Activated CD8-positive, alpha-beta T cell treated with anti-CD3 and anti-CD28 coated beads, Interleukin-2, amount 10 ng/mL, durations not matched to agents 7 days and 5 days (primary cell): Measurements from ENCODE around the gene CDK6. TPM values are rescaled to one million over a fixed set of nuclear protein-coding genes. Genes with fewer than 3 reads are reported as not detected.

Experiments used
- ATAC-seq: fragments of 150-1000 bp; cut with Tn5 transposase; one replicate; pipeline ENCODE4 v1.10.0; 2021; ENCODE audit warnings: moderate library complexity
- CTCF ChIA-PET: fragments of 350-600 bp; sonication (Branson Sonifier 250); formaldehyde crosslinking; loops from one replicate; lab custom pipeline; 2021; ENCODE audit warnings: antibody characterized with exemption; lab: Charles Lee
- POLR2A ChIA-PET: fragments of 350-600 bp; sonication (Branson Sonifier 250); formaldehyde crosslinking; loops from one replicate; lab custom pipeline; 2021; ENCODE audit warnings: antibody characterized with exemption; lab: Charles Lee
- DNase-seq: peaks from one replicate; pipeline ENCODE4 v3.0.0-alpha.2; 2020
- H3K27ac Mint-ChIP-seq: one replicate; pipeline ENCODE4 v1.8.0; 2021; ENCODE audit warnings: mild to moderate bottlenecking, mixed read lengths
- H3K27me3 Mint-ChIP-seq: one replicate; pipeline ENCODE4 v1.8.0; 2021; ENCODE audit warnings: low read depth, mixed read lengths
- H3K36me3 Mint-ChIP-seq: one replicate; pipeline ENCODE4 v1.8.0; 2021; ENCODE audit warnings: low read depth, mixed read lengths
- H3K4me1 Mint-ChIP-seq: one replicate; pipeline ENCODE4 v1.8.0; 2021; ENCODE audit warnings: low read depth, mixed read lengths
- H3K4me3 Mint-ChIP-seq: one replicate; pipeline ENCODE4 v1.8.0; 2021; ENCODE audit warnings: mild to moderate bottlenecking, mixed read lengths
- H3K9me3 Mint-ChIP-seq: one replicate; pipeline ENCODE4 v1.8.0; 2022; ENCODE audit warnings: mixed read lengths; ENCODE audit not compliant: insufficient read depth
- total RNA-seq, 2 experiments: library from RNA; stranded (reverse); gene quantifications; one replicate each; pipeline ENCODE4 v1.2.3, GENCODE V29; 2021

Gene CDK6
- total RNA-seq, 2 experiments from 2014 or later = 159 to 160 TPM

GRCh38 chr7:92569137-92569536, 267.2 kb downstream of the CDK6 start:
- peaks cover under 1% of the 10 kb centered on the region for H3K4me1 Mint-ChIP-seq
- POLR2A ChIA-PET = interaction anchor here (2.1 kb wide), 1 partner anchor 40 kb away, joined by 7 read pairs; the partner anchor contains the start of gene RBM48
- no peaks in the 10 kb centered on the region for H3K9me3 Mint-ChIP-seq
- ATAC-seq = no peak
- H3K27me3 Mint-ChIP-seq = no peaks in the 10 kb centered on the region
- CTCF ChIA-PET = no interaction called here
- no peak overlapping the region for H3K27ac Mint-ChIP-seq
- H3K36me3 Mint-ChIP-seq = peaks cover 41% of the 10 kb centered on the region
- DNase-seq = no peak
- no peak overlapping the region for H3K4me3 Mint-ChIP-seq

GRCh38 chr7:92567460-92567859, 268.9 kb downstream of the CDK6 start:
- POLR2A ChIA-PET = interaction anchor here (0.6 to 2.1 kb wide), 3 partner anchors 23 to 39 kb away, joined by 3 to 7 read pairs (median 3); partner anchors contain the start of genes FAM133B and RBM48

GRCh38 chr7:92563345-92563744, 273.0 kb downstream of the CDK6 start:
- Mint-ChIP-seq H3K27ac (no peak overlapping the region), H3K36me3 (peaks cover 44% of the 10 kb centered on the region), H3K9me3 (no peaks in the 10 kb centered on the region), H3K4me3 (no peak overlapping the region), H3K4me1 (no peaks in the 10 kb centered on the region), H3K27me3 (no peaks in the 10 kb centered on the region)
- DNase-seq = no peak
- POLR2A ChIA-PET = interaction anchor here (0.7 kb wide), 1 partner anchor 35 kb away, joined by 3 read pairs; the partner anchor contains the start of genes PEX1 and RBM48
- CTCF ChIA-PET = interaction anchor here (0.6 to 1.7 kb wide), 4 partner anchors 14 to 462 kb away, joined by 3 to 8 read pairs (median 4); partner anchors contain the start of genes PEX1 and RBM48
- ATAC-seq = no peak

More at GRCh38 chr7:92567460-92567859, 268.9 kb downstream of the CDK6 start:
- H3K4me1 Mint-ChIP-seq = no peaks in the 10 kb centered on the region
- no peaks in the 10 kb centered on the region for H3K27me3 Mint-ChIP-seq
- no peak for DNase-seq
- H3K9me3 Mint-ChIP-seq = no peaks in the 10 kb centered on the region
- H3K4me3 Mint-ChIP-seq = no peak overlapping the region
- H3K27ac Mint-ChIP-seq = no peak overlapping the region
- H3K36me3 Mint-ChIP-seq = peaks cover 48% of the 10 kb centered on the region
- CTCF ChIA-PET = interaction anchor here (1.1 to 1.4 kb wide), 3 partner anchors 10 to 43 kb away, joined by 3 to 5 read pairs (median 4); partner anchors contain the start of gene RBM48
- no peak for ATAC-seq

GRCh38 chr7:92560602-92561001, 275.8 kb downstream of the CDK6 start:
- H3K4me1 Mint-ChIP-seq = no peaks in the 10 kb centered on the region
- ATAC-seq (no peak), DNase-seq (no peak)
- POLR2A ChIA-PET = no interaction called here
- CTCF ChIA-PET = interaction anchor here (0.7 kb wide), 1 partner anchor 16 kb away, joined by 3 read pairs; no protein-coding TSS in a partner anchor
- H3K27ac Mint-ChIP-seq = no peak overlapping the region
- H3K36me3 Mint-ChIP-seq = peaks cover 38% of the 10 kb centered on the region
- no peak overlapping the region for H3K4me3 Mint-ChIP-seq
- H3K9me3 Mint-ChIP-seq = no peaks in the 10 kb centered on the region
- H3K27me3 Mint-ChIP-seq = no peaks in the 10 kb centered on the region

- CTCF ChIA-PET = interaction anchor here (0.6 to 1.4 kb wide), 3 partner anchors 7 to 157 kb away, joined by 3 to 4 read pairs (median 3); no protein-coding TSS in a partner anchor
- POLR2A ChIA-PET = interaction anchor here (1.0 kb wide), 1 partner anchor 30 kb away, joined by 3 read pairs; no protein-coding TSS in a partner anchor
- DNase-seq = no peak
- no peaks in the 10 kb centered on the region for H3K4me1 Mint-ChIP-seq
- no peak overlapping the region for H3K4me3 Mint-ChIP-seq
- no peak overlapping the region for H3K27ac Mint-ChIP-seq
- peaks cover 6% of the 10 kb centered on the region for H3K27me3 Mint-ChIP-seq
- ATAC-seq = no peak
- peaks cover 18% of the 10 kb centered on the region for H3K36me3 Mint-ChIP-seq
- H3K9me3 Mint-ChIP-seq = no peaks in the 10 kb centered on the region
Observed at GRCh38 chr7:92557808-92558362, 278.5 kb downstream of the CDK6 start.

- POLR2A ChIA-PET = interaction anchor here (1.0 kb wide), 1 partner anchor 30 kb away, joined by 3 read pairs; no protein-coding TSS in a partner anchor
- no peak overlapping the region for H3K27ac Mint-ChIP-seq
- no peak for DNase-seq
- CTCF ChIA-PET = interaction anchor here (0.6 to 1.1 kb wide), 2 partner anchors 11 to 158 kb away, joined by 3 to 4 read pairs; no protein-coding TSS in a partner anchor
- peaks cover 16% of the 10 kb centered on the region for H3K36me3 Mint-ChIP-seq
- no peak for ATAC-seq
- H3K4me3 Mint-ChIP-seq = no peak overlapping the region
- H3K27me3 Mint-ChIP-seq = peaks cover 6% of the 10 kb centered on the region
- H3K4me1 Mint-ChIP-seq = no peaks in the 10 kb centered on the region
- no peaks in the 10 kb centered on the region for H3K9me3 Mint-ChIP-seq
Observed at GRCh38 chr7:92557249-92557648, 279.1 kb downstream of the CDK6 start.

Other genes with a start within 250 kb of the CDK6 start
- 10 to 100 TPM; 31.6 to 32.8 TPM for gene FAM133B, start 246.2 kb downstream of the CDK6 start, total RNA-seq